NCI-H128 (cell line): Measurements from ENCODE around the gene RIPK4.
"Not testable (repeated sequence)": the region's sequence is repeated elsewhere in the genome, so short reads cannot be mapped to it uniquely, and the experiment has no call there.

Experiments
- DNase-seq: peaks from one replicate; lab custom pipeline; 2025; ENCODE audit not compliant: unreplicated experiment; lab: John Stamatoyannopoulos, UW

RIPK4 gene

DNA sequence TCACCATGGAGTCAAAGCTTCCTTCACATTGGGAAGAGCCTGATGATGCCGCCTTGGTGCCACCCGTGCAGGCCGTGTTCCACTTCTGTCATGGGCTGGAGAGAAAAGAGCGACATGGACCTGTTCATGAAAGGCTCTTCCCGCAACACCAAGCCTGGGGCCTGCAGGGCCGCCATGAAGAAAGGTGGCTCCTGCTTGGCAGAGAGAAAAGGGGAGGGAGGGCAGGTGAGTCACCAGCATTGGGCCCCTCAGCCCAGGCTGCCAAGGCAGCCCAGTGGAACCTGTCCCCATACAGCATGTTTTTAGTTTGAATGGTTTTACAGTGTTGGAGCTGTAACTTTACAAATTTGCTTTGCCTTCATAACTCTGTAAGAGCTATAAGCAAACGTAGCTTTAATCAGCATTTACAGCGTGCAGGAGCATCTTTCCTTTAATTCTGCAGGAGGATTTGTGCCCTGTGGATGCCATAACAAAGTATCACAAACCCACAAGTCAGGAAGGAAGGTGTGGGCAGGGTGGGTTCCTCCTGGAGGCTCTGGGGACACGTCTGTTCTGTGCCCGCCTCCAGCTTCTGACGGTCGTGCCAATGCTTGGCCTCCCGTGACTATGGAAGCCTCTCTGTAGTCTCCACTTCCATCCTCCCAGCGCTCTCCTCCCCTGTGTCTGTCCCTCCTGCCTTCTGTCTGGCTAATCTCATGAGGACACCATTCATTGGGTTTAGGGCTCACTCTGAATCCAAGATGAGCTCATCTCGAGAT lies 49.1 kb downstream of the RIPK4 start:
- DNase-seq = no peak

DNA sequence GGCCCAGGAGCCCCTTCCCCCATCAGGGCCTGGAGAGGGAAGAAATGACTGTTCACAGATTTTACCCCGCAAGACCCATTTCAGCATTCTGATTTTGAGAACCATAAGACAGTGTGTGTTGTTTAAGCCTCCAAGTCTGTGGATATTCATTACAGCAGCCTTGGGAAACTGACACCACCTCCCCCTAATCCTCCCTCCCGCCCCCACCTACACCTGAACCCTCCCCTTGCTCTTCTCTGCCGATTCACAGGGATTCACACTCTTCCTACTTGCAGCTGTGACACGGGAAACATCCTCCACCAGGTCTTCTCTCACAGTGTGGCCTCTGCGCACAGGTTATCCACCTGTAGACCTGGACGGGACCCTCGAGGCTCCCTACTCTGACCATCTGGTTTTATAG lies 50.1 kb downstream of the RIPK4 start:
- no peak for DNase-seq

DNA sequence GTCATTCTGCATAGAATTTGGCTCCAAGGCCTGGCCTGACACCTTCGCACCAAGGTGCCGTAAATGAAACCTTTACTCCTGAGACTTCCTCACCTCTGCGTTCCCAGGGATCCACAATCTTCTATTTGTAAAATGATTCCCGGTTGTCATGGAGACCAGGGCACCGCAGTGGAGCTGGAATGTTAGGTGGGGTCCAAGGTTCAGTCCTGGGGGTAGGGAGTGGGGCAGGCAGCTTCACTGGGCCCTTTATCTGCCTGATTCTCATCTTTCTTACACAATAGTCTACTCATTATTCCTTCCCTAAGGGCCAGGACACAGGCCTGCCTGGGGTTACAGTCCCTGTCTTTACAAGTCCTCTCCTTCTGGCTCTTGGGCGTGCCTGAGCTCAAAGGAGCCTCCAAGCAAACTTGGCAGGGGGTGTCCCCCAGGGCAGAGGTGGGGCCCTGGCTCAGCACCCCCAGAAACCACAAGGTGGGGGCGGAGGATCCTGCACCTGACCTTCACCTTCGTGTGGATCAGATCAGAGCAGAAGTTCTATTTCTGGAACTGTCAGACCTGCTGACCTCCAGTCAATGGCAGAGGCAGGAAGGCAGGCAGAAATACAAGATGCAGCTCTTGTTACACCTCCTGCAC lies 51.1 kb downstream of the RIPK4 start:
- no peak for DNase-seq

DNA sequence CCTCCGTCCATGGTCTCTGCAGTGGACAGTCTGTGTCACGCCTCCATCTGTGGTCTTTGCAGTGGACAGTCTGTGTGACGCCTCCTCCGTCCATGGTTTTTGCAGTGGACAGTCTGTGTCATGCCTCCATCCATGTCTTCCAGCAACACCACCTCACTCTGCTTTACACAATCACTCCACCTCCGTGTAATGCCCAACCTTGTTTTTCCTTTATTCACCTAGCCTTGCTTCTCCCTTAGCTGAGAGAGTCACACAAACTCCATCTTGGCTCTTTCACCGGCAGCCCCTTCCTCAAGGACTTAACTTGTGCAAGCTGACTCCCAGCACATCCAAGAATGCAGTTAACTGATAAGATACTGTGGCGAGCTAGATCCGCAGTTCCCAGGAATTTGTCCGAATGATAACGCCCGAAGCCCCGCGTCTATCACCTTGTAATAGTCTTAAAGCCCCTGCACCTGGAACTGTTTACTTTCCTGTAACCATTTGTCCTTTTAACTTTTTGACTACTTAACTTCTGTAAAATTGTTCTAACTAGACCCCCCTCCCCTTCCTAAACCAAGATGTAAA lies 52.5 kb downstream of the RIPK4 start:
- DNase-seq = not testable (repeated sequence)

DNA sequence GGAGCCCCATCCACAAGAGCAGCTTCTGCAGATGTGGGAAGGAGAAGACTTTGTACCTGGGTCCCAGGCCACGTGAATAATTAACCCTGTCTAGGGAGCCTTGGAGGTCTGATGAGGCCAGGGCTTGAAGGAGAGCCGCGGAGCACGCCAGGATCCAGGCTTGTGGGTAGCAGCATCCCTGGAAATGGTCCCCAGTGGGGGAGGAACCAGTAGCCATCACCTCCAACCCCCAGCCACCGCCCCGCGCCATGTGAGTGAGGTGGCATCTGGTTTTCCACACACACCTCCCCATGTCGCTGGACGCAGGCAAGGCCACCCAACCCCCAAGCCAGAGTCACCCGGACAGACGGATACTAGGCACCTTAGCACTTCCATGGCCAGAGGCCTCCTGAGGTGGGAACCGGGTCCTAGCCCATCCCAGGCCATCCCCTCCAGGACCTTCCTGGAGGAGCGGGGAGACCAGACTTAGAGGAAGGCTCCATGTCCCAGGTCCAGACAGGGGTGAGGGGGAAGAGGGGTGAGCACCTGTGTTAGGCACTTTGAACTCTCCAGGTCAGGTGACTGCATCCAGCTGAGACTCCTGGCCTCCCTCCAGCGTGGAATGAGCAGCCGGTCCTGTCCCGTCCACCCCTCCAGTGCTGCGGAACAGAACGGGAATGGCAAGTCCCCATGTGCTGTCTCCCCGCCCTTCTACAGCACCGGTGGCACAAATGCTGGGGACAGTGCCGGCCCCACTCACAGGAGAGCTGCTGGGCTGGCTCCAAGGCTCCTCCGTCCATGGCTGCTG lies 53.2 kb downstream of the RIPK4 start:
- no peak for DNase-seq

DNA sequence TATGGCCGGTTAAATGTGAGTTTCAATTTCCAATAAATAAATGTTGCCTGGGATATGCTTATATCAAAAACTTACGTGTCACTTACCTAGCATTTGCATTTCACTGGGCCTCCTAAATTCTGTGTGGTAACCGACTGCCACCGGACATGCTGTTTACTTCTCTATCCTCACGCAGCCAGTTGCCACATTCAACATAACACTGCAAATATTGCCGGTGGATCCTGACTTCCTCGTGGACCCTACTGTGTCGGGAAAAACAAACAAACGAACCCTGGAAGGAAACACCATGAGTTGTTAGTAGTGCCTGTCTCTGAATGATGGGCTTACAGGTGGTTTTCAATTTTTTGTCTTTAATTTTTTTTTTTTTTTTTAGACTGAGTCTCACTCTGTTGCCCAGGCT lies 54.1 kb downstream of the RIPK4 start:
- no peak for DNase-seq

DNA sequence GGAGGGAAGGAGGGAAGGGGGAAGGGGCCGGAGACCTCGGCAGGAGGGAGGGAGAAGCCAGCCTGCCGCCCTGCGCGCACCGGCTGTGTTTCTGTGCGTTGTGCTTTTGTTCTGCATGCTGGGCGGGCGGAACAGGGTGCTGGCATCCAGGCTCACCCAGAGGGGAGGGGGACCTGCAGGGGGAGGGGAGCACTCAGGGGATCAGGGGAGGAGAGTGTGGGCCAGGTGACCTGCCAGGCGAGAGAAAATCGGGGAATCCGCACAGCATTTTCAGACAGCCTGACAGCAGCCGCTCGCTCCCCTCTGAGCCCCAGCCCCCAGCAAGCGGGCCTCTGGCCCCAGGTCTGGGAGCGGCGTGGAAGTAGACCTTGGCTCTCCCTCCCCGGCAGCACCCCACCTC lies 54.7 kb downstream of the RIPK4 start:
- no peak for DNase-seq

DNA sequence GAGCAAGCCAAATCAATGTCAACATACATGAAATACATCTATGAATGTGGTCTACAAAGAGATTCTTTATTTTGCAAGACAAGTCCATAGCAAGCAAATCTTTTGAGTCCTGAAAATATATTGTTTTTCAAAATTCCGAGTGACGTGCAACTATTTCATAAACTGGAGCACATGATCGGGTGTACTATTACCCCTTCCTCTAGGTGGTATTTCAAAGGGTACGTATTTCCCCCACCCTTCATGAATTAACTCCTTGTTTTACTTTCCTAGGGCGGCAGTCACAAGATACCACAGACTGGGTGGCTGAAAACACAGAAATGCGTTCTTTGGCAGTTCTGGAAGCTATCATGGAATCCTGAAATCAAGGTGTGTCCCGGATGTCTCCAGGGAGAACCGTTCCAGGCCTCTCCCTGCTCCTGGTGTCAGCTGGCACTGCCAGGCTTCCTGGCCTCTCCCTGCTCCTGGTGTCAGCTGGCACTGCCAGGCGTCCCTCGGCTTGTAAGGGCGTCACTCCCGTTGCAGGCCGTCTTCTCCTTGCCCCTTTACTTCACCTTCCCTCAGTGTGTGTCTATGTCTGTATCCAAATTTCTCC lies 55.3 kb downstream of the RIPK4 start:
- DNase-seq = no peak

DNA sequence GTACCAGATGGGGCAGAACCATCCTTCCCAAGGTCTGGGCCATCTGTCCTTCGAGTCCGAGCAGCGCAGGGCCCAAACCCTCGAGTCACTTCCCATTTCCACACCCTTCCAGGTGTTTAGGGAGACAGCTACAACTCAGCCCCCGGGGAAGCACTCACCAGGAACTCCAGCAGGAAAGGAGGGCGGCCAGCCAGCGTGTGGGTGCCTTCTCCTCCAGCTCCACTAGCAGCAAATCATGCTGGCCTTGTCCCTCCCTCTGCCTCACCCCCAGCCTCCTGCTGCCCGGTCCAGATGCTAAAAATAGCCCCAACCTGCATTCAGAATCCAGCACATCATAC lies 56.1 kb downstream of the RIPK4 start:
- DNase-seq = no peak

DNA sequence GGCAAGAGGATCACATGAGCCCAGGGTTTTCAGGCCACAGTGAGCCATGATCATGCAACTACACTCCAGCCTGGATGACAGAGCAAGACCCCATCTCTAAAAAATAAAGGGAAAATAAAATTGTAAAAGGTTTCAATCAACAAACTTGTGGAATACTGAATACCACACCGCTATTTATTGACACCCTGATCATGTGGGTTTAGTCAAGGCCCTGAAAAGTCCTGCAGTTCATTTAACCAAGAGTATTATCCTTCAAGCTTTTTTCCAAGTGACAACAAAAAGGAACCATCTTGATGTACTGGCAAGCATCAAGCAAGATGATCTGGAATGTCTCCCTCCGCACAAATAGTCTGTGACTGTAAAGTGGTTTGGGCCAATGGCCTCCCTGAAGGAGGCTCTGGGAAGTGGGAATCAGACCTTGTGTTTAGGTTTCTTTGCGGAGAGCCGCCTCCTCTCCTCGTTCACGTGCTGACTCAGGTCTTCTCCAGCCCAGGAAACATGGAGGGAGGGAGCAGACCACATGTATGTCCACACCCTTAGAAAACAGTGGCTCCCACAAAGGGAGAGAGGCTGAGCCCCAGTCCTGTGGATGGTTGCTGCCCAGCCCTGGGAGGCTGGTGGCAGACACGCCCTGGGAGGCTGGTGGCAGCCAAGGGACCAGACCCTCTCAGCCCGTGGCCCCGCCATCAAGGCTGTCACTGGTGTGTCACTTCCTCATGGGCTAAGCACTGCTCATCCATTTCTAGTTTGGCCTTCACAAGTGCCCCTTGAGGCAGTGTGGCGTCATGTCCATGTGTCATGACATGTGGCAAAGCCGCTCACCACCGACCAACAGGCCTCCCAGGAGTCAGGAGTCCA lies 56.7 kb downstream of the RIPK4 start:
- DNase-seq = no peak

DNA sequence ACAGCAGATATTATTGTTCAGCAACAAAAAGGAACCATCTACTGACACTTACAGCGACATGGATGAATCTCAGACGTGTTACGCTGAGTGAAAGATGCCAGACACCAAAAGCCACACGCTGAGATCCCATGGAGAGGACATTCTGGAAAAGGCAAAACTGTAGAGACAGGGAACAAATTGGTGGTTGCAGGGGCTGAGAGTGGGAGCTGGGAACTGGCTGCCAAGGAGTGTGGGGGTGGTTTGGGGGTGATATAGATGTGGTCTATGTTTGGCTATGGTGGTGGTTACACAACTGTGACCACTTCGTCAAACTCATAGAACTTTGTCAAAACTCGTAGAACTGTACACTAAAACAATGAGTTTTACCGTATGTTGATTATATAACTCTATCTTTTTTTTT lies 57.7 kb downstream of the RIPK4 start:
- no peak for DNase-seq

DNA sequence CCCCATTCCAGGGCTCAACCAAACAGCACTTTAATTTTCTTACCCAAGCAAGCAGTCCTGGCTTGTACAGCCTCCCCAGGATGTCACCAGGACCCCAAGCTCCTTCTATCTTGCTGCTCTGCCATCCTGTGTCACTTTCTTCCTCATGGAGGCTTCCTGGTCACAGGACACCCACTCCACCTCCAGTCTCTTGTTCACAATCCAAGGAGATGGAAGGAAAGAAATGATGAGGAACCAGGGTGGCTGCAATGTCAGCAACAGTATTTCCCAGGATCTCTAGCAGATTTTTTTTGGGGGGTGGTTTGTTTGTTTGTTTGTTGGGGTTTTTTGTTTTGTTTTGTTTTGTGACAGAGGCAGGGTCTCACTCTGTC lies 58.9 kb downstream of the RIPK4 start:
- no peak for DNase-seq

DNA sequence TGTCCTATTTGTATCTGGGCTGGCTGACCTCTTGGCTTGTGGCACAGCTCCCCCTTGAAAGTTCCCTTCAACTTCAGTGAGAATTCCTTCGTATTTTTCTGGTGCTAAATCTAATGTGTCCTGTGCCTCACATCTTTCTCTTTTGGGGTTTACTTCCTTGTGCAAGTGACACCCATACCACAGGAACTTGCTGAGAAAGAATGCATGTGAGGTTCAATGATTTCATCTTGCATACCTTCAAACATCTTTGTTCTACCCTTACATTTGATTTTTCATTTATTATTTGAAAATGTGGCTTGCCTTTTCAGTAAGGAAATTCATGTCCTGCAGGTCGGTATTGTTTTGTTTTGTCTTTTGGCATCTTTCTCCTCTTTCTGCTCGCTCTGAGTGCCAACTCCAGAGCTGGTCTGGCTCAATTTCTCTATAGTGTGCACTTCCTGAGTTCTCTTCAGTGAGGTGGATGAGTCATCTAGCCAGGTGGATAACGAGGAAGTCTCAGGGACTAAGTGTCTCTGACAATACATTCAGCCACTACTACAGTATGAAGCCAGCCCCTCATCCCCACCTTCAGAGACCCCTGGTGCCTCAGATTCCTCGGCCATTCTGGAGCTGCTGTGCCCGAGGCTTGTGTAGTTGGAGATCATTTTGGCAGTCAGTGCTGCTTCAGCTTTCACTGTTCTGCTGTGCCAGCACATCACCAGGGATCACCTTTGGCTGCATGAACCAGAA lies 59.5 kb downstream of the RIPK4 start:
- no peak for DNase-seq

DNA sequence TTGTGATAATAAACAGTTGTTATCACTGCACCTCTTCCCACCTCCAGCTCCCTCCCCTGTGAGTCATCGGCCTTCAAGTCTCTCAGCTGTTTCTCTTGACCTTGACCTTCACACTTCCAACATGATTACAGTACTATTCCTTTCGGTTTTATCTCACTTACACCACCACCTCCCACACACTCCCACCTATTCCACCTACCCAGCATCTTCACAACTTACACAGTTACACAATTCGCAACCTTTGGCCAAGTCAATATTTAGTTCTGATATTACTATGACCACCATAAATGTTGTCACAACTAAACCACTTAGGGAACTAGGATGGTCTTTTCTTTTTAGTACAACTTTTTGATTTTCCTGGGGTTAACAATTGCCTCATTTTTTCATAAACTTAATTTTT lies 60.2 kb downstream of the RIPK4 start:
- DNase-seq = no peak

DNA sequence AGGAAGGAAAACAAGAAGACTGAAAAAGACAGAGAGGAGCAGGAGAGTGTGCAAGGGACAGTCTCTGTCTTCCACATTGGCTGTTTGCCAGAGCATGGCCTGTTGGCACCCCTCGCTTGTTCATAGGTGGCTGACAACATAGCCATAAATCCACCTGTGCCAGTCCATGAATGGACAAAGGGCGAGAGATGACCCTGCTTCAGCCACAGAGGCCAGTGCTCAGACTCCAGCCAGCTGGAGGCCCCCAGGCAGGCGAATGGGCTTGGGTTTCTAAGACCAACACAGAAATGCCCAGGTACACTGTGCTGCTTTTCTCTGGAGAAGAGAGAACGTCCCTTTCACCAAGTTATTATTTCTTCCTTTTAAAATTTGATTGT lies 60.6 kb downstream of the RIPK4 start:
- no peak for DNase-seq

DNA sequence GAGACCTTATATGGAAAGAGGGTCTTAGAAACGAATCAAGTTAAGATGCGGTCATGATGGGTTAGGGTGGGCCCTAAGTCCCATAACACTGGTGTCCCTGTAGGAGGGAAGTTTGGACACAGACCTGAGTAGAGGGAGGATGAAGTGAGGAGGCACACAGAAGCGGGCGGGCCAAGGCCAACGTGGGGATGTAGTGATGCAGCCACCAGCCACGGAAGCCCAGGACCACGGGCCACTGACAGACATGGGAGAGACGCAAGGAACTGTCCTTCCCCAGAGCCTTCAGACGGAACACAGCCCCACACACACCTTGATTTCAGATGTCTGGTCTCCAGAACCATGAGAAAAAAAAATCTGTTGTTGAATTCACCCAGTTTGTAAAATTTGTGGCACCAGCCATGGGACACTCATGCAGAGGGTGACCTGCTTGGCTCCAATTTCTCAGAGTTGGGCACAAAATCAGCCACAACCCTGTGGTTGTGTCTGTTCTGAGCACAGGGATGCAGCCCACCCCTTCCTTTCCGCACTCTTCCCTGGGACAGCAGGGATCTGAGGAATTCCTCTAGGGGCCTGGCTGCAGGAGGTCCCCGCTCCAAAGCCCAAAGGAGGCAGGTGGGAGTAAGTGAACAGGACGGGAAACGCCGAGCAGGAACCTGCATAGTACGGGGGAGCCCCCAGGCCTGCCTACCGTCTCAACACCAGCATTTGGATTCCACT lies 61.1 kb downstream of the RIPK4 start:
- no peak for DNase-seq

DNA sequence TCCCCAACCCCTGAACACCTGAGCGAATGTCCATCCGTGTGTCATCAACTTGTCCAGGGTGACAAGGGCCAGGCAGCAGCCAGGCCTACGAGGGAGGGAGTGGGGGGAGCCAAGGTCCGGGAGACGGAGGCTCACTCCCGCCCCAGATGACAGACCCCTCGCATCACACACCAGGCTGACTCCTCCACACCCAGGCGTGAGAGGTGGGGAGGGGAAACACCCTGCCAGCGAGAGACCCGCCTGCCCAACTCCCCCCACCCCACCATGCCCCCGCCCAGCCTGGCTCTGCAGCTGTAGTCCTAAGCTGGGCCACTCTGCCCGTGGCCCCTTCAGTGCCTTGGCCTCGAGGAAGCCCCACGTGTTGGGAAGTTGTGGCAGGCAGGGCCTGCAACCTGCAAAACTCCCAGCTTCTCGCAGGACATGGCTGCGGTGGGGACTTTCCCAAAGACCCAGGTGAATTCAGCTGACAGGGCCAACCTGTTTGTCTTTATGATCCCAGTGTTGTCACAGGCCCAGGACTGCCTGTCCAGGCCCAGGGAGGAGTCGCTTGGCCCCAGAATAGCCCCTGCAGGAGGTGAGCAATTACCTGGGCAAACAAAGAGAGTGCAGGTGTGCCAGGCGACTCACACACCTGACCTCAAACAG lies 62.9 kb downstream of the RIPK4 start:
- no peak for DNase-seq

DNA sequence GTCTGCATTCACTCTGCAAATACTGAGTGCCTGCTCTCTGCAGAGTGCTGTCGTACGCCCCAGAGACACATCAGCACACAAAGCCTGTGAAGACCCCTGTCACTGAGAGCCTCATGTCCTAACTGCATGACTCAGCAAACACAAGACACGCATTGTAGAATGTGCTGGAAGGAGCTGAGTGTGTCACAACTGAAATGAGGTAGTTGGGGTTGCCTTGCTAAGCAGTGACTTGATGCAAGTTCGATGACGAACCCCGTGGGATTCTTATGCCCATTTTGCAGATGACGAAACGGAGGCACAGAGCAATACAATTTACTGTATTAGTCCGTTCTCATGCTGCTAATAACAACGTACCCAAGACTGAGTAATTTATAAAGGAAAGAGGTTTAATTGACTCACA lies 65.1 kb downstream of the RIPK4 start:
- DNase-seq = no peak

DNA sequence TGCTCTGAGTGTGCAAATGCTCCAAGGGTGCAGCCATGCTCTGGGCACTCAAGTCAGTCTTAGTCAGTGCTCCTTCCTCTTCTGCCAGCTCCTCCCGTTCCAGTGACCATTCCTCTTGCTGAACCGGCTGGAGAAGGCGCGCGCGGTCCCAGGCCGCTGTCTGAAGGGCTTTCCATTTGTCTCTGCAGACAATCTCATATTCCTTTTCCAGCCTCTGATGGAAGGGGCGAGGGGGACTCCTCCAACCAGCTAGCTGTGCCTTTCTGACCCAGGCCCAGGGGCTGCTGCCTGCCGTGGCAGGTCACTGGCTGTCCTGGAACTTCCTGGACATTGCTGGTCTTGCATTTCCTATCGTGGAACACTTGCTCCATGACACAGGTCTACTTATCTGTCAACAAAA lies 67.5 kb downstream of the RIPK4 start:
- DNase-seq = no peak
